HepG2 (cell line): Measurements from ENCODE around the gene ZNF428. TPM values are rescaled to one million over a fixed set of nuclear protein-coding genes. Genes with fewer than 3 reads are reported as not detected.

ENCODE experiments used
- HNRNPLL ChIP-seq: fragments of 200-400 bp; formaldehyde crosslinking; IDR thresholded peaks from 2 replicates; pipeline ENCODE4 v1.6.1; 2017; ENCODE audit warnings: mild to moderate bottlenecking, low read depth, low read length; ENCODE audit not compliant: poor library complexity, severe bottlenecking
- RXRB ChIP-seq: IDR thresholded peaks from 2 replicates; pipeline ENCODE4 v1.6.1; 2016; ENCODE audit warnings: borderline replicate concordance, missing genetic modification reagents, missing compliant biosample characterization
- ZNF318 ChIP-seq: sonication (generic); formaldehyde crosslinking; IDR thresholded peaks from 2 replicates; pipeline ENCODE4 v1.4.0; 2020; ENCODE audit warnings: mild to moderate bottlenecking, missing genetic modification reagents
- ZNF557 ChIP-seq: sonication (generic); formaldehyde crosslinking; IDR thresholded peaks from 2 replicates; pipeline ENCODE4 v1.4.0; 2020; ENCODE audit warnings: missing genetic modification reagents
- polyA plus RNA-seq, 8 experiments: library from polyadenylated mRNA; depleted of rRNA in 3 of 8; stranded (reverse) in 7 of 8; unstranded in 1 of 8; fragments of >200 nt; fragmentation: Illumina TruSeq in 4 of 8; extraction: Trizol in 4 of 8; gene quantifications; 2 replicates each; pipeline versions ENCODE4 v1.2.1 to v1.2.3, GENCODE V29; 2011 to 2016; ENCODE audit warnings: low read depth in 4 of 8, missing spikeins in 1 of 8, mixed read lengths in 1 of 8; ENCODE audit not compliant: insufficient read depth in 1 of 8
- total RNA-seq, 5 experiments: library from RNA; depleted of rRNA; stranded (reverse); fragments of >200 nt; fragmentation: Illumina TruSeq; extraction: Trizol; gene quantifications; 2 replicates each; pipeline ENCODE4 v1.2.3, GENCODE V29; 2016; ENCODE audit warnings: low read depth in 1 of 5

Gene ZNF428
- total and polyA plus RNA-seq, 2 of the 13 experiments (the other 11 are each of a cell fraction or from before 2014, with no cell fraction given) = 10.4 to 26.9 TPM

- TF ChIP-seq ZNF318 (CRISPR knock-in tag) (no peak), HNRNPLL (peak; percentile 8), RXRB (CRISPR knock-in tag) (0 out of 2 replicates have a peak, but pooled peaks have one; percentile 2), ZNF557 (CRISPR knock-in tag) (no peak)
- TF ChIP-seq, all 625 proteins: peak for 7
Measured at GRCh38 chr19:43640424-43640757, 21.0 kb upstream of the ZNF428 start (continued).
